ENCODE results near the gene TFCP2. TPM values are rescaled to one million over a fixed set of nuclear protein-coding genes. Genes with fewer than 3 reads are reported as not detected.
A peak's percentile ranks its signal among the peaks of the same experiment; 100 is the strongest.

TFCP2 gene
- total RNA-seq, 1 donor from 2014 or later, result 22.4 TPM

DNA sequence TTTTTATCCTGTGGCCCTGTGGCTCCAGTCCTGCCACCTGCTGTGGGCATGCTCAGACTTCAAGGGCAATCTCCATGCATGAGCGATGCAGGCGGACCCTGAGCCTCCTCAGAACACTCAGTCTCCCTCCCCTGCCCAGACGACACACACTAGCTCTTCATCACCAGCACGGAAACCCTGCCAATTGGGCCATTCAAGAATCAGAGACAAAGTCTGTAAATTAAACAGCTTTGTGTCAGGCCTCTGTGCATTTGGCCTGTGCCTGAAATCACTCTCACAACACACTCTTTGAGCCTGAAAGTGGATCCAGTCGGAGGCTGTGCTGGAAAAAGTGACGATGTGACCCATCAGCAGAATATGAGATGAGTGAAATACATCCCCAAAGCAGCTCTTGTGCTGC is 32.4 kb upstream of the TFCP2 start:
- FAIRE-seq (no peak), DNase-seq (ENCODE audit: low read depth) (no peak)
- Histone ChIP-seq H3K4me3 (ENCODE audit: insufficient read depth, low read depth, low read length) (no peak overlapping the region), H2AFZ (ENCODE audit: low read depth, low read length) (no peak overlapping the region), H3K79me2 (ENCODE audit: insufficient read depth, low read length) (no peaks in the 10 kb centered on the region), H3K9ac (ENCODE audit: low read length) (no peak overlapping the region), H3K36me3 (ENCODE audit: insufficient read depth, low read length) (no peaks in the 10 kb centered on the region), H4K20me1 (ENCODE audit: insufficient read depth, low read length) (no peaks in the 10 kb centered on the region), H3K4me2 (ENCODE audit: low read length) (no peak overlapping the region), H3K27me3 (ENCODE audit: insufficient read depth, low read length) (no peaks in the 10 kb centered on the region), H3K9me3 (ENCODE audit: insufficient read depth, low read depth, low read length) (no peaks in the 10 kb centered on the region), H3K27ac (ENCODE audit: low read depth, low read length) (no peak overlapping the region), H3K4me1 (ENCODE audit: insufficient read depth, low read length) (no peaks in the 10 kb centered on the region)
- H3K36me3 Mint-ChIP-seq (ENCODE audit: low read depth, unreplicated experiment), result peaks cover under 1% of the 10 kb centered on the region
- H3K4me3 Mint-ChIP-seq (ENCODE audit: unreplicated experiment), result no peak overlapping the region
- no peaks in the 10 kb centered on the region for H3K27me3 Mint-ChIP-seq (ENCODE audit: low read depth, unreplicated experiment)
- H3K9me3 Mint-ChIP-seq (ENCODE audit: unreplicated experiment), result no peaks in the 10 kb centered on the region
- no peaks in the 10 kb centered on the region for H3K4me1 Mint-ChIP-seq (ENCODE audit: low read depth, unreplicated experiment)
- no peak for TF ChIP-seq EZH2 (IDR thresholded peaks at IDR 0.05; ENCODE audit: insufficient read depth, low read length)
- TF ChIP-seq, protein P1, sequence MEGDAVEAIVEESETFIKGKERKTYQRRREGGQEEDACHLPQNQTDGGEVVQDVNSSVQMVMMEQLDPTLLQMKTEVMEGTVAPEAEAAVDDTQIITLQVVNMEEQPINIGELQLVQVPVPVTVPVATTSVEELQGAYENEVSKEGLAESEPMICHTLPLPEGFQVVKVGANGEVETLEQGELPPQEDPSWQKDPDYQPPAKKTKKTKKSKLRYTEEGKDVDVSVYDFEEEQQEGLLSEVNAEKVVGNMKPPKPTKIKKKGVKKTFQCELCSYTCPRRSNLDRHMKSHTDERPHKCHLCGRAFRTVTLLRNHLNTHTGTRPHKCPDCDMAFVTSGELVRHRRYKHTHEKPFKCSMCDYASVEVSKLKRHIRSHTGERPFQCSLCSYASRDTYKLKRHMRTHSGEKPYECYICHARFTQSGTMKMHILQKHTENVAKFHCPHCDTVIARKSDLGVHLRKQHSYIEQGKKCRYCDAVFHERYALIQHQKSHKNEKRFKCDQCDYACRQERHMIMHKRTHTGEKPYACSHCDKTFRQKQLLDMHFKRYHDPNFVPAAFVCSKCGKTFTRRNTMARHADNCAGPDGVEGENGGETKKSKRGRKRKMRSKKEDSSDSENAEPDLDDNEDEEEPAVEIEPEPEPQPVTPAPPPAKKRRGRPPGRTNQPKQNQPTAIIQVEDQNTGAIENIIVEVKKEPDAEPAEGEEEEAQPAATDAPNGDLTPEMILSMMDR (IDR thresholded peaks at IDR 0.05; ENCODE audit: insufficient read depth, low read depth, low read length), result no peak
- no peak overlapping the region for H3K27ac Mint-ChIP-seq (ENCODE audit: unreplicated experiment)

DNA sequence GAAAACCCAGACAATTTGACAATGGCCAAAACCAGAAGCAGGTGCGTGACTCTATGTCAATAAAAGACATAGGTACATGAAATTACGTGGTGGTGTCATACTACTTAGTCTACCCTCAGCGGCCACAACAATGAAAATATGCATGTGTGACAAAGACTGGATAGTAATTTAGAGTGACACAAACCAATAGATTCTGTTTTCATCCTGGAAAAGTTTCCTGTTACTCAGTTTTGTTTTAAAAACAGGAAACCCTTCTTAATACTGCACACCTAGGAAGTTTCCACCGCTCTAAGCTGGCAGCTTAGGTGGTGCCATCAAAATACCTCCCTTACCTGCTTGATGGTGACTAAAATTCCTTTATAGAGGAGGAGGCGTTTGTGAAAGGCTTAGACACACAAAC is 29.8 kb upstream of the TFCP2 start:
- H3K4me2 ChIP-seq (ENCODE audit: low read length), result no peak overlapping the region
- H3K36me3 Mint-ChIP-seq (ENCODE audit: low read depth, unreplicated experiment), result no peaks in the 10 kb centered on the region
- no peak overlapping the region for H3K4me3 Mint-ChIP-seq (ENCODE audit: unreplicated experiment)
- FAIRE-seq, result peak; percentile 64
- H3K27me3 Mint-ChIP-seq (ENCODE audit: low read depth, unreplicated experiment), result no peaks in the 10 kb centered on the region
- H3K4me1 Mint-ChIP-seq (ENCODE audit: low read depth, unreplicated experiment), result no peaks in the 10 kb centered on the region
- H3K27me3 ChIP-seq (ENCODE audit: insufficient read depth, low read length), result no peaks in the 10 kb centered on the region
- no peaks in the 10 kb centered on the region for H3K9me3 ChIP-seq (ENCODE audit: insufficient read depth, low read depth, low read length)
- H3K36me3 ChIP-seq (ENCODE audit: insufficient read depth, low read length), result no peaks in the 10 kb centered on the region
- H3K27ac ChIP-seq (ENCODE audit: low read depth, low read length), result no peak overlapping the region
- DNase-seq (ENCODE audit: low read depth), result no peak
- no peak overlapping the region for H2AFZ ChIP-seq (ENCODE audit: low read depth, low read length)
- no peak overlapping the region for H3K27ac Mint-ChIP-seq (ENCODE audit: unreplicated experiment)
- no peak overlapping the region for H3K4me3 ChIP-seq (ENCODE audit: insufficient read depth, low read depth, low read length)
- no peaks in the 10 kb centered on the region for H3K4me1 ChIP-seq (ENCODE audit: insufficient read depth, low read length)
- H4K20me1 ChIP-seq (ENCODE audit: insufficient read depth, low read length), result no peaks in the 10 kb centered on the region
- no peaks in the 10 kb centered on the region for H3K79me2 ChIP-seq (ENCODE audit: insufficient read depth, low read length)
- no peaks in the 10 kb centered on the region for H3K9me3 Mint-ChIP-seq (ENCODE audit: unreplicated experiment)
- TF ChIP-seq, protein P1 (IDR thresholded peaks at IDR 0.05; ENCODE audit: insufficient read depth, low read depth, low read length), result no peak
- TF ChIP-seq EZH2 (IDR thresholded peaks at IDR 0.05; ENCODE audit: insufficient read depth, low read length), result no peak
- H3K9ac ChIP-seq (ENCODE audit: low read length), result no peak overlapping the region

DNA sequence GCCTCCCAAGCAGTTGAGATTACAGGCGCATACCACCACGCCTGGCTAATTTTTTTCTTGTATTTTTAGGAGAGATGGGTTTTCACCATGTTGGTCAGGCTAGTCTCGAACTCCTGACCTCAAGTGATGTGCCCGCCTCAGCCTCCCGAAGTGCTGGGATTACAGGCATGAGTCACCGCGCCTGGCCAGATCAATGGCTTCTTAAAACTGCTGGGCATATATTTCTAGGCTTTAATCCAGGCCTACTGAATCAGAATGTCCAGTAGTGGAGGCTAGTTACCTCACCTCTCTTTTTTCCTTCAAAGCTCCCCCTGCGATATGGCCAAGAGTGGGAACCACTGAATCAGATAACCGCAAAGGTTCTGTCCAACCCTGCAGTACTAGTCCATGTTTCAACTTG is 27.9 kb upstream of the TFCP2 start:
- no peaks in the 10 kb centered on the region for H3K4me1 ChIP-seq (ENCODE audit: insufficient read depth, low read length)
- DNase-seq (ENCODE audit: low read depth), result peak; percentile 10
- Mint-ChIP-seq H3K4me3 (ENCODE audit: unreplicated experiment) (no peak overlapping the region), H3K9me3 (ENCODE audit: unreplicated experiment) (no peaks in the 10 kb centered on the region), H3K36me3 (ENCODE audit: low read depth, unreplicated experiment) (no peaks in the 10 kb centered on the region), H3K27me3 (ENCODE audit: low read depth, unreplicated experiment) (no peaks in the 10 kb centered on the region), H3K27ac (ENCODE audit: unreplicated experiment) (no peak overlapping the region), H3K4me1 (ENCODE audit: low read depth, unreplicated experiment) (no peaks in the 10 kb centered on the region)
- no peak for FAIRE-seq
- H3K4me3 ChIP-seq (ENCODE audit: insufficient read depth, low read depth, low read length), result no peak overlapping the region
- no peaks in the 10 kb centered on the region for H4K20me1 ChIP-seq (ENCODE audit: insufficient read depth, low read length)
- no peak overlapping the region for H2AFZ ChIP-seq (ENCODE audit: low read depth, low read length)
- no peaks in the 10 kb centered on the region for H3K27me3 ChIP-seq (ENCODE audit: insufficient read depth, low read length)
- H3K36me3 ChIP-seq (ENCODE audit: insufficient read depth, low read length), result no peaks in the 10 kb centered on the region
- no peak overlapping the region for H3K9ac ChIP-seq (ENCODE audit: low read length)
- H3K4me2 ChIP-seq (ENCODE audit: low read length), result no peak overlapping the region
- TF ChIP-seq, protein P1 (IDR thresholded peaks at IDR 0.05; ENCODE audit: insufficient read depth, low read depth, low read length), result no peak
- TF ChIP-seq EZH2 (IDR thresholded peaks at IDR 0.05; ENCODE audit: insufficient read depth, low read length), result no peak
- H3K27ac ChIP-seq (ENCODE audit: low read depth, low read length), result no peak overlapping the region
- H3K79me2 ChIP-seq (ENCODE audit: insufficient read depth, low read length), result no peaks in the 10 kb centered on the region
- no peaks in the 10 kb centered on the region for H3K9me3 ChIP-seq (ENCODE audit: insufficient read depth, low read depth, low read length)

All from astrocyte (in vitro differentiated cells and primary cell).